HFF-Myc (cell line): Measurements from ENCODE around the gene CDH4.
"Not testable (repeated sequence)": the region's sequence is repeated elsewhere in the genome, so short reads cannot be mapped to it uniquely, and the experiment has no call there.

Experiments
- DNase-seq: peaks from one replicate; pipeline ENCODE4 v3.0.0-alpha.2; 2011; ENCODE audit warnings: low read depth; ENCODE audit errors: extremely low read depth
- H3K4me3 ChIP-seq: replicated peaks from 2 replicates; pipeline ENCODE4 v1.5.1; 2011; ENCODE audit warnings: low read depth, mild to moderate bottlenecking, control low read depth, low read length
- CTCF ChIP-seq: IDR thresholded peaks from 2 replicates; pipeline ENCODE4 v1.5.1; 2012; ENCODE audit warnings: mild to moderate bottlenecking, low read depth, low read length, control low read depth; ENCODE audit errors: missing control alignments

The CDH4 gene

GRCh38 chr20:61942526-61942925 lies 690.5 kb downstream of the CDH4 start:
- no peak overlapping the region for H3K4me3 ChIP-seq
- no peak for TF ChIP-seq CTCF
- no peak for DNase-seq

DNA sequence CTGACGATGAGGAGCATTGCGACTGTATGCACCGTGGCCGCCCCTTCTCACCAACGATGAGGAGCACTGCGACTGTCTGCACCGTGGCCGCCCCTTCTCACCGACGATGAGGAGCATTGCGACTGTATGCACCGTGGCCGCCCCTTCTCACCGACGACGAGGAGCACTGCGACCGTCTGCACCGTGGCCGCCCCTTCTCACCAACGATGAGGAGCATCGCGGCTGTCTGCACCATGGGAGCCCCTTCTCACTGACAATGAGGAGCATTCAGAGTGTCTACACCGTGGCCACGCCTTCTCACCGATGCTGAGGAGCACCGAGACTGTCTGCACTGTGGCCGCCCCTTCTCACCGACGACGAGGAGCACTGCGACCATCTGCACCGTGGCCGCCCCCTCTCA lies 692.9 kb downstream of the CDH4 start:
- not testable (repeated sequence) for DNase-seq, H3K4me3 ChIP-seq

GRCh38 chr20:61945495-61945894 lies 693.4 kb downstream of the CDH4 start:
- DNase-seq, H3K4me3 ChIP-seq: not testable (repeated sequence)

DNA sequence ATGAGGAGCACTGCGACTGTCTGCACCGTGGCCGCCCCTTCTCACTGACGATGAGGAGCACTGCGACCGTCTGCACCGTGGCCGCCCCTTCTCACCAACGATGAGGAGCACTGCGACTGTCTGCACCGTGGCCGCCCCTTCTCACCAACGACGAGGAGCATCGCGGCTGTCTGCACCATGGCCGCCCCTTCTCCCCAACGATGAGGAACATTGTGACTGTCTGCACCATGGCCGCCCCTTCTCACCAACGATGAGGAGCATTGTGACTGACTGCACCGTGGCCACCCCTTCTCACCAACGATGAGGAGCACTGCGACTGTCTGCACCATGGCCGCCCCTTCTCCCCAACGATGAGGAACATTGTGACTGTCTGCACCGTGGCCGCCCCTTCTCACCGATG lies 696.0 kb downstream of the CDH4 start:
- not testable (repeated sequence) for DNase-seq, H3K4me3 ChIP-seq

GRCh38 chr20:61948586-61949362 lies 696.7 kb downstream of the CDH4 start:
- H3K4me3 ChIP-seq, result no peak overlapping the region
- no peak for TF ChIP-seq CTCF
- no peak for DNase-seq

DNA sequence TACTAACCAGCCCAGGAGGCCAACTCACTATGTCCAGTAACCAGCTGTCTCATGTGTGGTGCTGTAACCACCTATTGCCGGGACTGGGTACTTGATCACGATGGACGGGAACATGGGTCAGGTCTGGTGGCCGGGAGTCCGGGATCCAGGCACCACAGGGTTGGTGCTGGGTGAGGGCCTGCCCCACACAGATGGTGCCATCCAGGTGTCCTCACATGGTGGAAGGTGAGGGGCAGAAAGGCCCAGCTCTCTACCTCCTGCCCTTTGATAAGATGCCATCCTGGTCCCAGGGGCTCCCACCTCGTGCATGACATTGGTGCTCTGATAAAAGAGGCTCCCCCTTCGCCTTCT lies 697.3 kb downstream of the CDH4 start:
- H3K4me3 ChIP-seq, result no peak overlapping the region
- no peak for TF ChIP-seq CTCF
- no peak for DNase-seq

GRCh38 chr20:61949714-61950640 lies 697.9 kb downstream of the CDH4 start:
- TF ChIP-seq CTCF, result no peak
- no peak for DNase-seq
- no peak overlapping the region for H3K4me3 ChIP-seq

- TF ChIP-seq CTCF, result no peak
- DNase-seq, result no peak
- H3K4me3 ChIP-seq, result no peak overlapping the region
Measured at GRCh38 chr20:61950641-61951071, 698.6 kb downstream of the CDH4 start.
